HCT116 (cell line): Measurements from ENCODE around the gene PTX3. TPM values are rescaled to one million over a fixed set of nuclear protein-coding genes. Genes with fewer than 3 reads are reported as not detected.

Experiments used
- ATAC-seq: fragments of 200-7000 bp; cut with Tn5 transposase; 2 replicates; pipeline ENCODE4 v1.9.1; 2020; ENCODE audit warnings: mild to moderate bottlenecking, moderate library complexity
- BruUV-seq: library from RNA; stranded (reverse); fragments of 400-500 nt; replicated peaks from 2 replicates; lab custom pipeline; 2021; lab: Mats Ljungman, UMichigan
- CTCF ChIA-PET: fragments of 300-600 bp; sonication (Branson Sonifier 250); formaldehyde crosslinking; loops from one replicate; lab custom pipeline; 2021; ENCODE audit warnings: antibody characterized with exemption; lab: Charles Lee
- POLR2A ChIA-PET: fragments of 300-600, 350-600 bp; sonication (Branson Sonifier 250); formaldehyde crosslinking; loops from one replicate; lab custom pipeline; 2021; ENCODE audit warnings: antibody characterized with exemption; lab: Charles Lee
- RAD21 ChIA-PET, 2 experiments: fragments of 300-600 bp; sonication (Branson Sonifier 250); formaldehyde crosslinking; loops; one replicate each; lab custom pipeline; 2023; ENCODE audit warnings: low total read pairs in 2 of 2; ENCODE audit not compliant: uncharacterized antibody in 2 of 2, unreplicated experiment in 2 of 2, low non-redundant PET in 1 of 2; lab: Charles Lee
- DNase-seq: peaks from one replicate; pipeline ENCODE4 v3.0.0-alpha.2; 2010; ENCODE audit warnings: low read depth, low spot score
- H2AFZ ChIP-seq: fragments of 200-600 bp; shearing (Covaris generic), sonication (generic); 2 replicates; pipeline ENCODE4 v1.6.1; 2017; ENCODE audit warnings: low read depth, mixed run types, mixed read lengths, antibody characterized with exemption, low read length; ENCODE audit not compliant: poor library complexity, severe bottlenecking
- H3K27ac ChIP-seq: 2 replicates; pipeline ENCODE4 v1.5.1; 2012; ENCODE audit warnings: low read depth, low read length
- H3K27me3 ChIP-seq: fragments of 200-600 bp; sonication (generic); 2 replicates; pipeline ENCODE4 v1.6.1; 2016; ENCODE audit warnings: mixed run types, low read length, mixed read lengths; ENCODE audit not compliant: insufficient read depth
- H3K36me3 ChIP-seq, 2 experiments: fragments of 200-500 bp in 1 of 2; fragments of 200-600 bp in 1 of 2; sonication (Bioruptor generic) in 1 of 2; sonication (generic) in 1 of 2; 2 replicates each; pipeline versions ENCODE4 v1.5.1 to v1.6.1; 2014 to 2016; ENCODE audit warnings: low read length in 2 of 2, inconsistent platforms in 1 of 2, mixed read lengths in 1 of 2, mixed run types in 1 of 2; ENCODE audit not compliant: insufficient read depth in 2 of 2, control insufficient read depth in 1 of 2
- H3K4me1 ChIP-seq, 2 experiments: fragments of 200-600 bp in 1 of 2; sonication (generic) in 1 of 2; 2 replicates each; pipeline versions ENCODE4 v1.5.1 to v1.6.1; 2012 to 2017; ENCODE audit warnings: low read length in 2 of 2, inconsistent platforms in 1 of 2, mild to moderate bottlenecking in 1 of 2, mixed read lengths in 1 of 2, mixed run types in 1 of 2, moderate library complexity in 1 of 2; ENCODE audit not compliant: insufficient read depth in 2 of 2, control insufficient read depth in 1 of 2
- H3K4me2 ChIP-seq: fragments of 200-600 bp; sonication (generic); 2 replicates; pipeline ENCODE4 v1.6.1; 2017; ENCODE audit warnings: mixed run types, low read length, mixed read lengths
- H3K4me3 ChIP-seq, 2 experiments: fragments of 200-600 bp in 1 of 2; sonication (generic) in 1 of 2; replicated peaks in 1 of 2; 2 replicates each; pipeline ENCODE4 v1.5.1; 2011 to 2016; ENCODE audit warnings: low read length in 2 of 2, control low read depth in 1 of 2, low read depth in 1 of 2, mild to moderate bottlenecking in 1 of 2, mixed read lengths in 1 of 2, mixed run types in 1 of 2
- H3K79me2 ChIP-seq: fragments of 200-600 bp; sonication (generic); 2 replicates; pipeline ENCODE4 v1.6.1; 2017; ENCODE audit warnings: mild to moderate bottlenecking, mixed run types, low read length, moderate library complexity, mixed read lengths; ENCODE audit not compliant: insufficient read depth
- H3K9ac ChIP-seq: fragments of 200-600 bp; sonication (generic); 2 replicates; pipeline ENCODE4 v1.6.1; 2016; ENCODE audit warnings: low read length, mixed read lengths
- H3K9me2 ChIP-seq: fragments of 200-600 bp; sonication (generic), shearing (Covaris generic); 2 replicates; pipeline ENCODE4 v1.6.1; 2017; ENCODE audit warnings: mixed run types, mild to moderate bottlenecking, moderate library complexity; ENCODE audit not compliant: insufficient read depth
- H3K9me3 ChIP-seq, 2 experiments: fragments of 200-500 bp in 1 of 2; fragments of 200-600 bp in 1 of 2; sonication (Bioruptor generic) in 1 of 2; sonication (generic) in 1 of 2; 2 replicates each; pipeline ENCODE4 v1.6.1; 2014 to 2017; ENCODE audit warnings: low read length in 2 of 2, mixed read lengths in 2 of 2, inconsistent platforms in 1 of 2, low read depth in 1 of 2, mild to moderate bottlenecking in 1 of 2, mixed run types in 1 of 2, moderate library complexity in 1 of 2; ENCODE audit not compliant: control insufficient read depth in 1 of 2, insufficient read depth in 1 of 2
- H4K20me1 ChIP-seq: fragments of 200-600 bp; sonication (generic), shearing (Covaris generic); 2 replicates; pipeline ENCODE4 v1.6.1; 2017; ENCODE audit warnings: mixed run types, mild to moderate bottlenecking, moderate library complexity; ENCODE audit not compliant: insufficient read depth
- ATF3 ChIP-seq: IDR thresholded peaks from 2 replicates; pipeline ENCODE4 v1.6.1; 2012
- CBX3 ChIP-seq: IDR thresholded peaks from 2 replicates; pipeline ENCODE4 v1.6.1; 2012; ENCODE audit warnings: low read depth
- CEBPB ChIP-seq: IDR thresholded peaks from 2 replicates; pipeline ENCODE4 v1.6.1; 2012; ENCODE audit warnings: low read depth
- EGR1 ChIP-seq: IDR thresholded peaks from 2 replicates; pipeline ENCODE4 v1.6.1; 2012; ENCODE audit warnings: low read depth
- ELF1 ChIP-seq: IDR thresholded peaks from 2 replicates; pipeline ENCODE4 v1.6.1; 2012; ENCODE audit warnings: low read depth, borderline replicate concordance
- JUND ChIP-seq: IDR thresholded peaks from 2 replicates; pipeline ENCODE4 v1.6.1; 2012
- MAX ChIP-seq: IDR thresholded peaks from 2 replicates; pipeline ENCODE4 v1.6.1; 2012
- POLR2A ChIP-seq: IDR thresholded peaks from 2 replicates; pipeline ENCODE4 v1.7.0; 2011; ENCODE audit warnings: borderline replicate concordance; ENCODE audit not compliant: insufficient read depth, insufficient read length; ENCODE audit errors: extremely low read depth
- POLR2AphosphoS5 ChIP-seq: IDR thresholded peaks from 2 replicates; pipeline ENCODE4 v1.6.1; 2011; ENCODE audit warnings: mild to moderate bottlenecking, low read depth, low read length, moderate library complexity
- RAD21 ChIP-seq: IDR thresholded peaks from 2 replicates; pipeline ENCODE4 v1.6.1; 2012; ENCODE audit warnings: low read depth, mild to moderate bottlenecking
- REST ChIP-seq: IDR thresholded peaks from 2 replicates; pipeline ENCODE4 v1.6.1; 2012; ENCODE audit warnings: low read depth
- SIN3A ChIP-seq: IDR thresholded peaks from 2 replicates; pipeline ENCODE4 v1.6.1; 2012; ENCODE audit warnings: low read depth
- SP1 ChIP-seq: IDR thresholded peaks from 2 replicates; pipeline ENCODE4 v1.6.1; 2012; ENCODE audit warnings: low read depth
- SRF ChIP-seq: IDR thresholded peaks from 2 replicates; pipeline ENCODE4 v1.6.1; 2012; ENCODE audit warnings: low read depth
- TCF7L2 ChIP-seq: IDR thresholded peaks from 2 replicates; pipeline ENCODE4 v1.7.0; 2011; ENCODE audit warnings: borderline replicate concordance, inconsistent platforms; ENCODE audit not compliant: insufficient read depth, insufficient read length; ENCODE audit errors: extremely low read depth
- ZFX ChIP-seq: fragments of 450-650 bp; IDR thresholded peaks from 2 replicates; pipeline ENCODE4 v1.6.1; 2017
- ZNF274 ChIP-seq: fragments of 200-500 bp; sonication (Bioruptor generic); IDR thresholded peaks from 2 replicates; pipeline ENCODE4 v1.6.1; 2014; ENCODE audit warnings: mild to moderate bottlenecking, low read depth, low read length, inconsistent platforms
- intact Hi-C: fragments of 100-400 bp; cut with micrococcal nuclease; formaldehyde crosslinking; loops from 2 replicates; pipeline ENCODE4 v1.10.0; 2022
- total RNA-seq: library from RNA; stranded (reverse); gene quantifications from one replicate; pipeline ENCODE4 v1.2.1, GENCODE V29; 2021; ENCODE audit not compliant: unreplicated experiment
- TF ChIP-seq, protein P1 (sequence below): IDR thresholded peaks from 2 replicates; pipeline ENCODE4 v1.6.1; 2011; ENCODE audit warnings: mild to moderate bottlenecking, low read length, moderate library complexity; ENCODE audit not compliant: insufficient replicate concordance; ENCODE audit errors: extremely low read depth

Gene PTX3
- total RNA-seq, 1 experiment from 2014 or later = 0.37 TPM

DNA sequence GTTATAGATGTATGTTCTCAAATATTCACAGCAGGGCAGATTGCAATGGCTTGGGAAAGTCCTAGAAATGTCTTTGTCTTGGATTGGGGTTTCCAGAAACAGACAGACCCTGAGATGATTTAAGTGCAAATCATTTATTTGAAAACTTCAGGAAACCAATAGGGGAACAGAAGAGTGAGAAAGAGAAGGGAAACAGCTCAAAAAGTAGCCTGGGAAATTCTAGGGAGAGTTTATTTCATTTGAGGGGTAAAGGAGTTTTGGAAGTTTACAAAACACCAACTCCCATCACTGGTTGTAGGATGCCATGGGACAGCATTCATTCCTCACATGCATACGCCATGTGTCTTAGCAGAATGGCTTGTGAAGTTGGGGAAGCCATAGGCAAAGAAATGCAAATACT, 32.3 kb upstream of the PTX3 start:
- H3K4me1 ChIP-seq = no peaks in the 10 kb centered on the region
- no peaks in the 10 kb centered on the region for H3K36me3 ChIP-seq
- no peaks in the 10 kb centered on the region for H3K27me3 ChIP-seq
- no peak for TF ChIP-seq ZFX
- no peak for TF ChIP-seq SIN3A
- no peak for TF ChIP-seq CBX3
- TF ChIP-seq, protein P1, sequence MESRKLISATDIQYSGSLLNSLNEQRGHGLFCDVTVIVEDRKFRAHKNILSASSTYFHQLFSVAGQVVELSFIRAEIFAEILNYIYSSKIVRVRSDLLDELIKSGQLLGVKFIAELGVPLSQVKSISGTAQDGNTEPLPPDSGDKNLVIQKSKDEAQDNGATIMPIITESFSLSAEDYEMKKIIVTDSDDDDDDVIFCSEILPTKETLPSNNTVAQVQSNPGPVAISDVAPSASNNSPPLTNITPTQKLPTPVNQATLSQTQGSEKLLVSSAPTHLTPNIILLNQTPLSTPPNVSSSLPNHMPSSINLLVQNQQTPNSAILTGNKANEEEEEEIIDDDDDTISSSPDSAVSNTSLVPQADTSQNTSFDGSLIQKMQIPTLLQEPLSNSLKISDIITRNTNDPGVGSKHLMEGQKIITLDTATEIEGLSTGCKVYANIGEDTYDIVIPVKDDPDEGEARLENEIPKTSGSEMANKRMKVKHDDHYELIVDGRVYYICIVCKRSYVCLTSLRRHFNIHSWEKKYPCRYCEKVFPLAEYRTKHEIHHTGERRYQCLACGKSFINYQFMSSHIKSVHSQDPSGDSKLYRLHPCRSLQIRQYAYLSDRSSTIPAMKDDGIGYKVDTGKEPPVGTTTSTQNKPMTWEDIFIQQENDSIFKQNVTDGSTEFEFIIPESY = no peak
- H3K9me2 ChIP-seq = no peaks in the 10 kb centered on the region
- ATAC-seq = no peak
- no peaks in the 10 kb centered on the region for H4K20me1 ChIP-seq
- no peaks in the 10 kb centered on the region for H3K9me3 ChIP-seq
- intact Hi-C loops = no loop called here
- no peak for DNase-seq
- RAD21 ChIA-PET = no interaction called here
- CTCF ChIA-PET = no interaction called here
- POLR2A ChIA-PET = no interaction called here
- no peak overlapping the region for H3K27ac ChIP-seq
- no peak overlapping the region for H3K4me3 ChIP-seq
- no TSS peak for BruUV-seq
- H3K4me2 ChIP-seq = no peak overlapping the region
- no peaks in the 10 kb centered on the region for H3K79me2 ChIP-seq
- H3K9ac ChIP-seq = no peak overlapping the region
- H2AFZ ChIP-seq = no peak overlapping the region

- POLR2A ChIA-PET = no interaction called here
- Histone ChIP-seq H3K4me2 (no peak overlapping the region), H3K9me2 (no peaks in the 10 kb centered on the region), H4K20me1 (no peaks in the 10 kb centered on the region), H3K79me2 (no peaks in the 10 kb centered on the region), H2AFZ (no peak overlapping the region), H3K9ac (no peak overlapping the region), H3K4me1 (no peaks in the 10 kb centered on the region), H3K36me3 (no peaks in the 10 kb centered on the region), H3K4me3 (no peak overlapping the region), H3K27ac (no peak overlapping the region), H3K9me3 (no peaks in the 10 kb centered on the region), H3K27me3 (no peaks in the 10 kb centered on the region)
- DNase-seq = no peak
- RAD21 ChIA-PET = no interaction called here
- no TSS peak for BruUV-seq
- ATAC-seq = no peak
- intact Hi-C loops = no loop called here
- CTCF ChIA-PET = no interaction called here
- TF ChIP-seq JUND = no peak
- TF ChIP-seq SP1 = no peak
- TF ChIP-seq TCF7L2 = no peak
- no peak for TF ChIP-seq POLR2AphosphoS5
- no peak for TF ChIP-seq ATF3
- TF ChIP-seq ZNF274 = no peak
- TF ChIP-seq SIN3A = no peak
- no peak for TF ChIP-seq ZFX
- no peak for TF ChIP-seq REST
- no peak for TF ChIP-seq CEBPB
- no peak for TF ChIP-seq POLR2A
- TF ChIP-seq SRF = no peak
- no peak for TF ChIP-seq MAX
- no peak for TF ChIP-seq RAD21
- TF ChIP-seq ELF1 = no peak
- TF ChIP-seq EGR1 = no peak
Observed at GRCh38 chr3:157405457-157405856, 31.2 kb upstream of the PTX3 start.
